Ascending aorta (tissue), 2 donors: ENCODE results near the gene ARHGAP5. TPM values are rescaled to one million over a fixed set of nuclear protein-coding genes. Genes with fewer than 3 reads are reported as not detected.

Experiments
- DNase-seq, 2 donors: peaks; one replicate each; pipeline ENCODE4 v3.0.0-alpha.2; 2019; ENCODE audit warnings: low spot score in 2 of 2
- H3K27ac ChIP-seq, 2 donors: fragments of 200-600 bp; sonication (generic); one replicate each; pipeline ENCODE4 v1.5.1; 2016 to 2017; ENCODE audit warnings: mild to moderate bottlenecking in 1 of 2
- H3K27me3 ChIP-seq: fragments of 200-600 bp; sonication (generic); one replicate; pipeline ENCODE4 v1.5.1; 2017
- H3K36me3 ChIP-seq, 2 donors: fragments of 200-600 bp; sonication (generic); one replicate each; pipeline ENCODE4 v1.5.1; 2016
- H3K4me1 ChIP-seq, 2 donors: fragments of 200-600 bp; sonication (generic); one replicate each; pipeline ENCODE4 v1.5.1; 2016 to 2017; ENCODE audit warnings: mild to moderate bottlenecking in 1 of 2
- H3K4me3 ChIP-seq, 2 donors: fragments of 200-600 bp; sonication (generic); one replicate each; pipeline ENCODE4 v1.5.1; 2016 to 2017; ENCODE audit warnings: mild to moderate bottlenecking in 1 of 2
- H3K9me3 ChIP-seq, 2 donors: fragments of 200-600 bp; sonication (generic); one replicate each; pipeline ENCODE4 v1.5.1; 2016
- CTCF ChIP-seq, 3 experiments: fragments of 200-600 bp in 2 of 3; fragments of 450-650 bp in 1 of 3; sonication (generic) in 2 of 3; IDR thresholded peaks; one replicate each; pipeline ENCODE4 v1.5.1; 2016 to 2019; ENCODE audit warnings: antibody characterized with exemption in 3 of 3, mild to moderate bottlenecking in 1 of 3, moderate library complexity in 1 of 3
- intact Hi-C: fragments of 100-400 bp; cut with DNase I; formaldehyde crosslinking; loops from one replicate; pipeline ENCODE4 v1.15.1; 2023
- total RNA-seq: library from RNA; depleted of rRNA; stranded (reverse); fragments of >200 nt; gene quantifications from one replicate; pipeline ENCODE4 v1.1.0, GENCODE V29; 2016

ARHGAP5 gene
- total RNA-seq, 1 donor from 2014 or later = 32.6 TPM

GRCh38 chr14:32134448-32135097, 57.5 kb downstream of the ARHGAP5 start:
- Histone ChIP-seq H3K4me1 (peaks cover 0 to 2% of the 10 kb centered on the region in 2 donors), H3K9me3 (peaks cover 8 to 19% of the 10 kb centered on the region in 2 donors), H3K4me3 (no peak overlapping the region), H3K36me3 (peaks cover 11 to 23% of the 10 kb centered on the region in 2 donors), H3K27me3 (no peaks in the 10 kb centered on the region), H3K27ac (no peak overlapping the region)
- intact Hi-C loops = no loop called here
- no peak for TF ChIP-seq CTCF (IDR thresholded peaks at IDR 0.05)
- DNase-seq = no peak

GRCh38 chr14:32136027-32136825, 59.1 kb downstream of the ARHGAP5 start:
- Histone ChIP-seq H3K4me1 (no peaks in the 10 kb centered on the region), H3K4me3 (no peak overlapping the region), H3K36me3 (peaks cover 11 to 25% of the 10 kb centered on the region in 2 donors), H3K27me3 (no peaks in the 10 kb centered on the region), H3K9me3 (peaks cover 8 to 19% of the 10 kb centered on the region in 2 donors), H3K27ac (no peak overlapping the region)
- no peak for DNase-seq
- intact Hi-C loops = no loop called here
- TF ChIP-seq CTCF (IDR thresholded peaks at IDR 0.05) = no peak

GRCh38 chr14:32137313-32137712, 60.2 kb downstream of the ARHGAP5 start:
- H3K36me3 ChIP-seq = peaks cover 11 to 25% of the 10 kb centered on the region in 2 donors
- no peak for DNase-seq
- TF ChIP-seq CTCF (IDR thresholded peaks at IDR 0.05) = no peak
- H3K27ac ChIP-seq = no peak overlapping the region
- H3K4me3 ChIP-seq = no peak overlapping the region
- intact Hi-C loops = no loop called here
- no peaks in the 10 kb centered on the region for H3K27me3 ChIP-seq
- H3K9me3 ChIP-seq = peaks cover 8 to 23% of the 10 kb centered on the region in 2 donors
- H3K4me1 ChIP-seq = no peaks in the 10 kb centered on the region

- Histone ChIP-seq H3K36me3 (peaks cover 11 to 25% of the 10 kb centered on the region in 2 donors), H3K4me1 (no peaks in the 10 kb centered on the region), H3K27me3 (no peaks in the 10 kb centered on the region), H3K4me3 (no peak overlapping the region), H3K27ac (no peak overlapping the region), H3K9me3 (peaks cover 8 to 23% of the 10 kb centered on the region in 2 donors)
- intact Hi-C loops = no loop called here
- TF ChIP-seq CTCF (IDR thresholded peaks at IDR 0.05) = no peak
- no peak for DNase-seq
These were observed 60.8 kb downstream of the ARHGAP5 start for GRCh38 chr14:32137892-32138291.

GRCh38 chr14:32142341-32142740, 65.2 kb downstream of the ARHGAP5 start:
- H3K27ac ChIP-seq = no peak overlapping the region
- no peak for DNase-seq
- H3K4me1 ChIP-seq = no peaks in the 10 kb centered on the region
- H3K4me3 ChIP-seq = no peak overlapping the region
- H3K36me3 ChIP-seq = peaks cover 8 to 27% of the 10 kb centered on the region in 2 donors
- H3K9me3 ChIP-seq = peaks cover 5 to 15% of the 10 kb centered on the region in 2 donors
- intact Hi-C loops = no loop called here
- TF ChIP-seq CTCF (IDR thresholded peaks at IDR 0.05) = no peak
- no peaks in the 10 kb centered on the region for H3K27me3 ChIP-seq
